Muscle layer of duodenum (tissue), 2 donors: ENCODE results near the gene NTMT1.

ENCODE experiments used
- H3K27ac ChIP-seq: one replicate; pipeline ENCODE4 v1.7.0; 2013; ENCODE audit warnings: mild to moderate bottlenecking, low read length
- H3K27me3 ChIP-seq: one replicate; pipeline ENCODE4 v1.7.0; 2013; ENCODE audit warnings: low read depth, mild to moderate bottlenecking, control low read depth, low read length
- H3K36me3 ChIP-seq, 2 donors: one replicate each; pipeline ENCODE4 v1.7.0; 2013; ENCODE audit warnings: low read length in 2 of 2, control low read depth in 1 of 2, mild to moderate bottlenecking in 1 of 2; ENCODE audit not compliant: insufficient read depth in 2 of 2, control insufficient read depth in 1 of 2
- H3K4me1 ChIP-seq, 2 donors: one replicate each; pipeline ENCODE4 v1.7.0; 2013; ENCODE audit warnings: low read length in 2 of 2, mild to moderate bottlenecking in 2 of 2, control low read depth in 1 of 2, moderate library complexity in 1 of 2; ENCODE audit not compliant: insufficient read depth in 2 of 2, control insufficient read depth in 1 of 2
- H3K4me3 ChIP-seq, 2 donors: one replicate each; pipeline ENCODE4 v1.7.0; 2013; ENCODE audit warnings: low read length in 2 of 2, low read depth in 1 of 2, mild to moderate bottlenecking in 1 of 2
- H3K9me3 ChIP-seq, 2 donors: one replicate each; pipeline ENCODE4 v1.7.0; 2013; ENCODE audit warnings: low read length in 2 of 2, control low read depth in 1 of 2, mild to moderate bottlenecking in 1 of 2; ENCODE audit not compliant: control insufficient read depth in 1 of 2
- donor health status: healthy.

Gene NTMT1

GRCh38 chr9:129610473-129611306, 15.3 kb upstream of the NTMT1 start:
- Histone ChIP-seq H3K27me3 (no peaks in the 10 kb centered on the region), H3K36me3 (no peaks in the 10 kb centered on the region), H3K9me3 (no peaks in the 10 kb centered on the region), H3K4me1 (peaks cover 6 to 15% of the 10 kb centered on the region in 2 donors), H3K27ac (peak overlapping the region; percentile 63), H3K4me3 (peak overlapping the region; percentile 64 to 70)

- Histone ChIP-seq H3K27ac (no peak overlapping the region), H3K4me1 (peaks cover 6 to 15% of the 10 kb centered on the region in 2 donors), H3K4me3 (peak overlapping the region; percentile 64 to 70), H3K27me3 (no peaks in the 10 kb centered on the region), H3K36me3 (no peaks in the 10 kb centered on the region), H3K9me3 (no peaks in the 10 kb centered on the region)
Measured at GRCh38 chr9:129611307-129611800, 14.6 kb upstream of the NTMT1 start.

GRCh38 chr9:129612123-129612522, 13.8 kb upstream of the NTMT1 start:
- Histone ChIP-seq H3K4me3 (no peak overlapping the region), H3K27me3 (no peaks in the 10 kb centered on the region), H3K36me3 (no peaks in the 10 kb centered on the region), H3K27ac (no peak overlapping the region), H3K9me3 (no peaks in the 10 kb centered on the region), H3K4me1 (peaks cover 6 to 10% of the 10 kb centered on the region in 2 donors)

- Histone ChIP-seq H3K36me3 (no peaks in the 10 kb centered on the region), H3K27me3 (no peaks in the 10 kb centered on the region), H3K4me1 (peaks cover 2 to 3% of the 10 kb centered on the region in 2 donors), H3K9me3 (no peaks in the 10 kb centered on the region), H3K4me3 (no peak overlapping the region), H3K27ac (no peak overlapping the region)
Measured at GRCh38 chr9:129612815-129613519, 13.0 kb upstream of the NTMT1 start.

GRCh38 chr9:129613520-129614175, 12.3 kb upstream of the NTMT1 start:
- Histone ChIP-seq H3K9me3 (no peaks in the 10 kb centered on the region), H3K27ac (no peak overlapping the region), H3K4me1 (peaks cover 2 to 3% of the 10 kb centered on the region in 2 donors), H3K4me3 (no peak overlapping the region), H3K36me3 (no peaks in the 10 kb centered on the region), H3K27me3 (no peaks in the 10 kb centered on the region)

- Histone ChIP-seq H3K27ac (no peak overlapping the region), H3K4me3 (no peak overlapping the region), H3K4me1 (peaks cover 2 to 11% of the 10 kb centered on the region in 2 donors), H3K36me3 (no peaks in the 10 kb centered on the region), H3K27me3 (peaks cover 5% of the 10 kb centered on the region), H3K9me3 (no peaks in the 10 kb centered on the region)
Measured at GRCh38 chr9:129614932-129615331, 11.0 kb upstream of the NTMT1 start.

GRCh38 chr9:129615407-129616285, 10.3 kb upstream of the NTMT1 start:
- Histone ChIP-seq H3K27ac (no peak overlapping the region), H3K27me3 (peaks cover 8% of the 10 kb centered on the region), H3K9me3 (no peaks in the 10 kb centered on the region), H3K4me1 (peaks cover 2 to 15% of the 10 kb centered on the region in 2 donors), H3K4me3 (no peak overlapping the region), H3K36me3 (no peaks in the 10 kb centered on the region)

- no peak overlapping the region for H3K27ac ChIP-seq
- no peak overlapping the region for H3K4me3 ChIP-seq
- H3K4me1 ChIP-seq, result peaks cover 0 to 15% of the 10 kb centered on the region in 2 donors
- H3K27me3 ChIP-seq, result peaks cover 16% of the 10 kb centered on the region
- no peaks in the 10 kb centered on the region for H3K9me3 ChIP-seq
- no peaks in the 10 kb centered on the region for H3K36me3 ChIP-seq
Measured at GRCh38 chr9:129617167-129617566, 8.8 kb upstream of the NTMT1 start.

- H3K4me3 ChIP-seq, result peak overlapping the region; percentile 44 to 65
Measured at GRCh38 chr9:129619787-129620668, 5.9 kb upstream of the NTMT1 start.

More at GRCh38 chr9:129619787-129620668, 5.9 kb upstream of the NTMT1 start:
- Histone ChIP-seq H3K9me3 (no peaks in the 10 kb centered on the region), H3K27me3 (peaks cover 16% of the 10 kb centered on the region), H3K27ac (no peak overlapping the region), H3K36me3 (no peaks in the 10 kb centered on the region), H3K4me1 (peaks cover 0 to 19% of the 10 kb centered on the region in 2 donors)
